HCT116 (cell line): ENCODE results near the gene ASB10. TPM values are rescaled to one million over a fixed set of nuclear protein-coding genes. Genes with fewer than 3 reads are reported as not detected.

Experiments
- ATAC-seq: fragments of 200-7000 bp; cut with Tn5 transposase; 2 replicates; pipeline ENCODE4 v1.9.1; 2020; ENCODE audit warnings: mild to moderate bottlenecking, moderate library complexity
- BruUV-seq: library from RNA; stranded (reverse); fragments of 400-500 nt; replicated peaks from 2 replicates; lab custom pipeline; 2021; lab: Mats Ljungman, UMichigan
- CTCF ChIA-PET: fragments of 300-600 bp; sonication (Branson Sonifier 250); formaldehyde crosslinking; loops from one replicate; lab custom pipeline; 2021; ENCODE audit warnings: antibody characterized with exemption; lab: Charles Lee
- POLR2A ChIA-PET: fragments of 300-600, 350-600 bp; sonication (Branson Sonifier 250); formaldehyde crosslinking; loops from one replicate; lab custom pipeline; 2021; ENCODE audit warnings: antibody characterized with exemption; lab: Charles Lee
- RAD21 ChIA-PET, 2 experiments: fragments of 300-600 bp; sonication (Branson Sonifier 250); formaldehyde crosslinking; loops; one replicate each; lab custom pipeline; 2023; ENCODE audit warnings: low total read pairs in 2 of 2; ENCODE audit not compliant: uncharacterized antibody in 2 of 2, unreplicated experiment in 2 of 2, low non-redundant PET in 1 of 2; lab: Charles Lee
- DNase-seq: peaks from one replicate; pipeline ENCODE4 v3.0.0-alpha.2; 2010; ENCODE audit warnings: low read depth, low spot score
- H2AFZ ChIP-seq: fragments of 200-600 bp; shearing (Covaris generic), sonication (generic); 2 replicates; pipeline ENCODE4 v1.6.1; 2017; ENCODE audit warnings: low read depth, mixed run types, mixed read lengths, antibody characterized with exemption, low read length; ENCODE audit not compliant: poor library complexity, severe bottlenecking
- H3K27ac ChIP-seq: 2 replicates; pipeline ENCODE4 v1.5.1; 2012; ENCODE audit warnings: low read depth, low read length
- H3K27me3 ChIP-seq: fragments of 200-600 bp; sonication (generic); 2 replicates; pipeline ENCODE4 v1.6.1; 2016; ENCODE audit warnings: mixed run types, low read length, mixed read lengths; ENCODE audit not compliant: insufficient read depth
- H3K36me3 ChIP-seq, 2 experiments: fragments of 200-500 bp in 1 of 2; fragments of 200-600 bp in 1 of 2; sonication (Bioruptor generic) in 1 of 2; sonication (generic) in 1 of 2; 2 replicates each; pipeline versions ENCODE4 v1.5.1 to v1.6.1; 2014 to 2016; ENCODE audit warnings: low read length in 2 of 2, inconsistent platforms in 1 of 2, mixed read lengths in 1 of 2, mixed run types in 1 of 2; ENCODE audit not compliant: insufficient read depth in 2 of 2, control insufficient read depth in 1 of 2
- H3K4me1 ChIP-seq, 2 experiments: fragments of 200-600 bp in 1 of 2; sonication (generic) in 1 of 2; 2 replicates each; pipeline versions ENCODE4 v1.5.1 to v1.6.1; 2012 to 2017; ENCODE audit warnings: low read length in 2 of 2, inconsistent platforms in 1 of 2, mild to moderate bottlenecking in 1 of 2, mixed read lengths in 1 of 2, mixed run types in 1 of 2, moderate library complexity in 1 of 2; ENCODE audit not compliant: insufficient read depth in 2 of 2, control insufficient read depth in 1 of 2
- H3K4me2 ChIP-seq: fragments of 200-600 bp; sonication (generic); 2 replicates; pipeline ENCODE4 v1.6.1; 2017; ENCODE audit warnings: mixed run types, low read length, mixed read lengths
- H3K4me3 ChIP-seq, 2 experiments: fragments of 200-600 bp in 1 of 2; sonication (generic) in 1 of 2; replicated peaks in 1 of 2; 2 replicates each; pipeline ENCODE4 v1.5.1; 2011 to 2016; ENCODE audit warnings: low read length in 2 of 2, control low read depth in 1 of 2, low read depth in 1 of 2, mild to moderate bottlenecking in 1 of 2, mixed read lengths in 1 of 2, mixed run types in 1 of 2
- H3K79me2 ChIP-seq: fragments of 200-600 bp; sonication (generic); 2 replicates; pipeline ENCODE4 v1.6.1; 2017; ENCODE audit warnings: mild to moderate bottlenecking, mixed run types, low read length, moderate library complexity, mixed read lengths; ENCODE audit not compliant: insufficient read depth
- H3K9ac ChIP-seq: fragments of 200-600 bp; sonication (generic); 2 replicates; pipeline ENCODE4 v1.6.1; 2016; ENCODE audit warnings: low read length, mixed read lengths
- H3K9me2 ChIP-seq: fragments of 200-600 bp; sonication (generic), shearing (Covaris generic); 2 replicates; pipeline ENCODE4 v1.6.1; 2017; ENCODE audit warnings: mixed run types, mild to moderate bottlenecking, moderate library complexity; ENCODE audit not compliant: insufficient read depth
- H3K9me3 ChIP-seq, 2 experiments: fragments of 200-500 bp in 1 of 2; fragments of 200-600 bp in 1 of 2; sonication (Bioruptor generic) in 1 of 2; sonication (generic) in 1 of 2; 2 replicates each; pipeline ENCODE4 v1.6.1; 2014 to 2017; ENCODE audit warnings: low read length in 2 of 2, mixed read lengths in 2 of 2, inconsistent platforms in 1 of 2, low read depth in 1 of 2, mild to moderate bottlenecking in 1 of 2, mixed run types in 1 of 2, moderate library complexity in 1 of 2; ENCODE audit not compliant: control insufficient read depth in 1 of 2, insufficient read depth in 1 of 2
- H4K20me1 ChIP-seq: fragments of 200-600 bp; sonication (generic), shearing (Covaris generic); 2 replicates; pipeline ENCODE4 v1.6.1; 2017; ENCODE audit warnings: mixed run types, mild to moderate bottlenecking, moderate library complexity; ENCODE audit not compliant: insufficient read depth
- CBX3 ChIP-seq: IDR thresholded peaks from 2 replicates; pipeline ENCODE4 v1.6.1; 2012; ENCODE audit warnings: low read depth
- CEBPB ChIP-seq: IDR thresholded peaks from 2 replicates; pipeline ENCODE4 v1.6.1; 2012; ENCODE audit warnings: low read depth
- CTCF ChIP-seq, 3 experiments: fragments of 200-600 bp in 1 of 3; sonication (generic) in 1 of 3; IDR thresholded peaks in 2 of 3; conservative IDR thresholded peaks in 1 of 3; 2 replicates each; pipeline ENCODE4 v1.5.1; 2012 to 2017; ENCODE audit warnings: low read depth in 2 of 3, low read length in 2 of 3, antibody characterized with exemption in 1 of 3, borderline replicate concordance in 1 of 3, control low read depth in 1 of 3, mild to moderate bottlenecking in 1 of 3, mixed read lengths in 1 of 3, mixed run types in 1 of 3, moderate library complexity in 1 of 3; ENCODE audit not compliant: insufficient read depth in 1 of 3
- EGR1 ChIP-seq: IDR thresholded peaks from 2 replicates; pipeline ENCODE4 v1.6.1; 2012; ENCODE audit warnings: low read depth
- EZH2 ChIP-seq: fragments of 200-600 bp; sonication (generic); IDR thresholded peaks from 2 replicates; pipeline ENCODE4 v1.6.1; 2017; ENCODE audit warnings: antibody characterized with exemption, mixed run types
- JUND ChIP-seq: IDR thresholded peaks from 2 replicates; pipeline ENCODE4 v1.6.1; 2012
- MAX ChIP-seq: IDR thresholded peaks from 2 replicates; pipeline ENCODE4 v1.6.1; 2012
- POLR2A ChIP-seq: IDR thresholded peaks from 2 replicates; pipeline ENCODE4 v1.7.0; 2011; ENCODE audit warnings: borderline replicate concordance; ENCODE audit not compliant: insufficient read depth, insufficient read length; ENCODE audit errors: extremely low read depth
- POLR2AphosphoS5 ChIP-seq: IDR thresholded peaks from 2 replicates; pipeline ENCODE4 v1.6.1; 2011; ENCODE audit warnings: mild to moderate bottlenecking, low read depth, low read length, moderate library complexity
- SP1 ChIP-seq: IDR thresholded peaks from 2 replicates; pipeline ENCODE4 v1.6.1; 2012; ENCODE audit warnings: low read depth
- SRF ChIP-seq: IDR thresholded peaks from 2 replicates; pipeline ENCODE4 v1.6.1; 2012; ENCODE audit warnings: low read depth
- ZBTB33 ChIP-seq: IDR thresholded peaks from 2 replicates; pipeline ENCODE4 v1.6.1; 2011; ENCODE audit warnings: mild to moderate bottlenecking, low read length, moderate library complexity; ENCODE audit not compliant: insufficient replicate concordance; ENCODE audit errors: extremely low read depth
- ZFX ChIP-seq: fragments of 450-650 bp; IDR thresholded peaks from 2 replicates; pipeline ENCODE4 v1.6.1; 2017
- ZNF274 ChIP-seq: fragments of 200-500 bp; sonication (Bioruptor generic); IDR thresholded peaks from 2 replicates; pipeline ENCODE4 v1.6.1; 2014; ENCODE audit warnings: mild to moderate bottlenecking, low read depth, low read length, inconsistent platforms
- intact Hi-C: fragments of 100-400 bp; cut with micrococcal nuclease; formaldehyde crosslinking; loops from 2 replicates; pipeline ENCODE4 v1.10.0; 2022
- total RNA-seq: library from RNA; stranded (reverse); gene quantifications from one replicate; pipeline ENCODE4 v1.2.1, GENCODE V29; 2021; ENCODE audit not compliant: unreplicated experiment

Gene ASB10
- total RNA-seq, 1 experiment from 2014 or later = not detected

- Histone ChIP-seq H3K4me2 (no peak overlapping the region), H3K27me3 (peaks cover 24% of the 10 kb centered on the region; the same call in 1 of the 2 replicates), H3K4me3 (no peak overlapping the region), H3K9me3 (no peaks in the 10 kb centered on the region), H3K36me3 (no peaks in the 10 kb centered on the region), H3K27ac (no peak overlapping the region), H3K9ac (no peak overlapping the region), H2AFZ (no peak overlapping the region), H3K4me1 (no peaks in the 10 kb centered on the region), H3K9me2 (no peaks in the 10 kb centered on the region), H4K20me1 (no peaks in the 10 kb centered on the region), H3K79me2 (no peaks in the 10 kb centered on the region)
- intact Hi-C loops = no loop called here
- BruUV-seq = no TSS peak
- ATAC-seq (no peak), DNase-seq (no peak)
- TF ChIP-seq ZBTB33 (no peak), JUND (no peak), SP1 (no peak), POLR2A (no peak), ZNF274 (no peak), ZFX (no peak), SRF (no peak), MAX (no peak), CEBPB (no peak), POLR2AphosphoS5 (no peak), CBX3 (no peak), EGR1 (no peak), EZH2 (no peak), CTCF (IDR thresholded peaks at IDR 0.05 in 2 of 3, conservative IDR thresholded peaks at IDR 0.05 in 1 of 3; ENCODE audit: borderline replicate concordance in 1 of 3, insufficient read depth in 1 of 3, low read depth in 2 of 3, low read length in 2 of 3) (no peak)
- ChIA-PET CTCF (no interaction called here), POLR2A (no interaction called here), RAD21 (no interaction called here)
These were observed 10.9 kb upstream of the ASB10 start for GRCh38 chr7:151197932-151198331.
